Heart left ventricle (tissue), 13 donors: Measurements from ENCODE around the gene UBE2E2.

Experiments
- CTCF ChIP-seq, 12 donors: fragments of 200-600 bp; sonication (generic) in 4 of 12; IDR thresholded peaks; one replicate each; pipeline versions ENCODE4 v1.5.0 to v1.8.0; 2018 to 2022; ENCODE audit warnings: antibody characterized with exemption in 12 of 12, mild to moderate bottlenecking in 5 of 12
- POLR2A ChIP-seq, 2 donors: fragments of 450-650 bp; IDR thresholded peaks; one replicate each; pipeline ENCODE4 v1.6.1; 2017; ENCODE audit warnings: antibody characterized with exemption in 2 of 2, mild to moderate bottlenecking in 2 of 2, moderate library complexity in 2 of 2
- donor health status: ischemic (EF 13 %, LVEDD 7.1; RV severe dilation, severe dysfunction).
- donor health status: DM: no; HTN: yes; CAD: no.
- donor health status: DM: no; HTN: no; CAD: no.
- donor health status: ischemic (EF 25% LVEDD 6.9; RV normal size, moderate dysfunction).
- donor health status: ischemic (EF 25% LVEDD 5.7; RV mildly dilated, moderate dysfunction).
- donor health status: ischemic (EF 35%, LVEDD 5.7; RV mildly dilated, moderate dysfunction).
- donor health status: nonischemic (EF 11% LVEDD 7.7; RV severe dilation, severe dysfunction).
- donor health status: DM: yes; HTN: yes; CAD: no.
- donor health status: PGD.
- donor health status: ischemic (EF 29% LVEDD 5.4; RV normal size, mild dysfunction).
- donor health status: nonischemic (EF 23%, LVEDD 6.1; RV moderate dilation, normal function).

- TF ChIP-seq CTCF (IDR thresholded peaks at IDR 0.05) (no peak), POLR2A (IDR thresholded peaks at IDR 0.05) (no peak)
Measured at GRCh38 chr3:23232016-23232415, 28.9 kb downstream of the UBE2E2 start.
